PFSK-1 (cell line): ENCODE data around the gene PPP1CC. TPM values are rescaled to one million over a fixed set of nuclear protein-coding genes. Genes with fewer than 3 reads are reported as not detected.

Experiments
- FOXP2 ChIP-seq: optimal IDR thresholded peaks from 2 replicates; pipeline ENCODE3; 2011; ENCODE audit warnings: borderline replicate concordance, control low read depth, inconsistent platforms; ENCODE audit not compliant: insufficient read depth; ENCODE audit errors: extremely low read length, extremely low read depth
- POLR2AphosphoS5 ChIP-seq: IDR thresholded peaks from 2 replicates; pipeline ENCODE4 v1.6.1; 2012; ENCODE audit warnings: low read depth, mild to moderate bottlenecking, control low read depth, low read length, moderate library complexity
- SIN3A ChIP-seq: IDR thresholded peaks from 2 replicates; pipeline ENCODE4 v1.6.1; 2012; ENCODE audit warnings: mild to moderate bottlenecking, low read length, moderate library complexity, borderline replicate concordance; ENCODE audit not compliant: insufficient read depth
- TAF1 ChIP-seq: IDR thresholded peaks from 2 replicates; pipeline ENCODE4 v1.6.1; 2012; ENCODE audit warnings: low read length, control low read depth, borderline replicate concordance; ENCODE audit not compliant: insufficient read depth
- polyA plus RNA-seq: library from polyadenylated mRNA; unstranded; fragments of >200 nt; gene quantifications from one replicate; pipeline ENCODE4 v1.2.1, GENCODE V29; 2012; ENCODE audit warnings: low read depth, missing spikeins; ENCODE audit not compliant: insufficient read length
- TF ChIP-seq, protein P1 (sequence below), 2 experiments: IDR thresholded peaks; 2 replicates each; pipeline versions ENCODE4 v1.6.1 to v1.8.0; 2011 to 2012; ENCODE audit warnings: low read depth in 2 of 2, low read length in 2 of 2, control low read depth in 1 of 2, inconsistent platforms in 1 of 2, mild to moderate bottlenecking in 1 of 2, moderate library complexity in 1 of 2; ENCODE audit not compliant: insufficient read depth in 1 of 2

PPP1CC gene
- polyA plus RNA-seq = 463 TPM

DNA sequence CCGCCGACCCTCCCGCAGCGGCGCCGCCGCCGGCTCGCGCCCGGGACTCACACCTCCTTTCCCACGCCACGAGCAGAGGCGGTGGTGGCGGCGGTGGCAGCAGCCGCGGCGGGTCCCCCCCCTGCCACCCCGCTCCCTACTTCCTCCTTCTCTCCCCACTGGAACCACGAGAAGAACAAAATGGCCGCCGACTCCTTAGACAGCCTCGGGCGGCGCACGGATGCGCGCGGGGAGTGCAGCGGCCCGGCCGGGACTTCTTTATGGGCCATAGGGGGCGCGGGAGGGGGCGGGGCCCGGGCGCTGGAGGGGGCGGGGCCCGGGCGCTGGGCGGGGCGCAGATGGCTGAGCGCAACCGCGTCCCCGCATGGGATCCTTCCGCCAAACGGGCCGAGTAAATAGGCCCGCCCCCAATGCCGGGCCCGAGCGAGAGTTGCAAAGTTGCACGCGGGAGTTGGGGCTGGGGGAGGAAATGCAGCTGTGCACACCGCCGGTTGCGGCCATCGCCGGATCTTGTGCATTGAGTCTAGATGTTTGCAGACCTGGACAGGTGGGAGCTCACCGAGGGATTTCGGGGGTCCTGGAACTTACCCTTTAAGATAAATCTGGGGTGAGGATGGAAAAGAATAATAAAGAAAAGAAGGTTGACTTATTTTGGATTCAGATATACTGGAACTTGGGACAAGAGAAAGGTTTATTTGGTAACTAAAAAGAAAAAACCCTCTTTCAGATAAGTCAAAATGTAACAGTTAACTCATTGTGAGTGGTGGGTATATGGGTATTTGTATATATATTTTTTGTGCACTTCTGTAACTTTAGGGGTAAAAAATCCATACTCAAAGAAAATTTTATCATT lies at the start of gene PPP1CC:
PPP1CC (minus strand) TSS at position 174 of the 853 bp plus-strand sequence. CDS start 184 bp downstream, outside the sequence.
- TF ChIP-seq, protein P1, sequence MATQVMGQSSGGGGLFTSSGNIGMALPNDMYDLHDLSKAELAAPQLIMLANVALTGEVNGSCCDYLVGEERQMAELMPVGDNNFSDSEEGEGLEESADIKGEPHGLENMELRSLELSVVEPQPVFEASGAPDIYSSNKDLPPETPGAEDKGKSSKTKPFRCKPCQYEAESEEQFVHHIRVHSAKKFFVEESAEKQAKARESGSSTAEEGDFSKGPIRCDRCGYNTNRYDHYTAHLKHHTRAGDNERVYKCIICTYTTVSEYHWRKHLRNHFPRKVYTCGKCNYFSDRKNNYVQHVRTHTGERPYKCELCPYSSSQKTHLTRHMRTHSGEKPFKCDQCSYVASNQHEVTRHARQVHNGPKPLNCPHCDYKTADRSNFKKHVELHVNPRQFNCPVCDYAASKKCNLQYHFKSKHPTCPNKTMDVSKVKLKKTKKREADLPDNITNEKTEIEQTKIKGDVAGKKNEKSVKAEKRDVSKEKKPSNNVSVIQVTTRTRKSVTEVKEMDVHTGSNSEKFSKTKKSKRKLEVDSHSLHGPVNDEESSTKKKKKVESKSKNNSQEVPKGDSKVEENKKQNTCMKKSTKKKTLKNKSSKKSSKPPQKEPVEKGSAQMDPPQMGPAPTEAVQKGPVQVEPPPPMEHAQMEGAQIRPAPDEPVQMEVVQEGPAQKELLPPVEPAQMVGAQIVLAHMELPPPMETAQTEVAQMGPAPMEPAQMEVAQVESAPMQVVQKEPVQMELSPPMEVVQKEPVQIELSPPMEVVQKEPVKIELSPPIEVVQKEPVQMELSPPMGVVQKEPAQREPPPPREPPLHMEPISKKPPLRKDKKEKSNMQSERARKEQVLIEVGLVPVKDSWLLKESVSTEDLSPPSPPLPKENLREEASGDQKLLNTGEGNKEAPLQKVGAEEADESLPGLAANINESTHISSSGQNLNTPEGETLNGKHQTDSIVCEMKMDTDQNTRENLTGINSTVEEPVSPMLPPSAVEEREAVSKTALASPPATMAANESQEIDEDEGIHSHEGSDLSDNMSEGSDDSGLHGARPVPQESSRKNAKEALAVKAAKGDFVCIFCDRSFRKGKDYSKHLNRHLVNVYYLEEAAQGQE (IDR thresholded peaks at IDR 0.05; ENCODE audit: insufficient read depth in 1 of 2, low read depth in 2 of 2, low read length in 2 of 2) = peak in 1 of 2 experiments; percentile 46; a peak in 1 of 4 replicates
- TF ChIP-seq SIN3A (peak; percentile 75; the same call in 1 of the 2 replicates), FOXP2 (peak; percentile 96), TAF1 (peak; percentile 91), POLR2AphosphoS5 (peak; percentile 78)

DNA sequence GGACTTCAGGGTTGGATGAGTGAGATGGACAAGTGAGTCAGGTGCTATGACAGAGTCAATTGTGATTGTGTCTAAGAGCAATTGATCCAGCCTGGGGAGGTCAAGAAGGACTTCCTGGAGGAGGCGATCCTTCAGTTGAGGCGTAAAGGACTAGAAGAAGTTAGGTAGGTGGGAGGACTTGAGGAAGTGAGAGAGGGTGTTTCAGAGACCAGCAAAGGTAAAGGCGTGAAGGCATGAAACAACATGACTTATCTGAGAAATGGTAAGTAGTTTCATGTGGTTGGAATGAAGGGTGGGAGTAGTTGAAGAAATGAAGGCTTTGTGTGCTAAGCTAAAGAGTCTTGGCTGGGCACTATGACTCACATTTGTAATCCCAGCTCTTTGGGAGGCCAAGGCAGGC lies 48.9 kb upstream of the PPP1CC start:
- TF ChIP-seq TAF1 (no peak), POLR2AphosphoS5 (no peak), SIN3A (no peak), FOXP2 (no peak)
- TF ChIP-seq, protein P1 (IDR thresholded peaks at IDR 0.05; ENCODE audit: insufficient read depth in 1 of 2, low read depth in 2 of 2, low read length in 2 of 2) = no peak

DNA sequence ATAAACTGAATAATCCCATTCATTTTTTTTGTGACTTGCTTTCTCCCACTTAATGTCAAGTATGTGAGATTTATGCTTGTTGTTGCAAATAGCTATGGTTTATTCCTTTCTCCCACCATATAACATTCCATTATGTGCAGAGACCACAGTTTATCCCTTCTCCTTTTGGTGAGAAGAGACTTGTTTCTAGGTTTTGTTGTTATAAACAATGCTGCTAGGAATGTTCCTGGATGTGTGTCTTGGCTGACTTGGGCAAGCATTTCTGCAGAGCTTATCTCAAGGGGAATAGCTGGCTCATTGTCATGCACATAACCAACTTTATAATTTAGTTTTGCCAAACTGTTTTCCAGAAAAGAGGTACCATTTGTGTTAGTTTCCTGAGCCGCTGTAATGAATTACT lies 47.6 kb upstream of the PPP1CC start:
- TF ChIP-seq FOXP2 (no peak), POLR2AphosphoS5 (no peak), TAF1 (no peak), SIN3A (no peak)
- TF ChIP-seq, protein P1 (IDR thresholded peaks at IDR 0.05; ENCODE audit: insufficient read depth in 1 of 2, low read depth in 2 of 2, low read length in 2 of 2) = no peak

DNA sequence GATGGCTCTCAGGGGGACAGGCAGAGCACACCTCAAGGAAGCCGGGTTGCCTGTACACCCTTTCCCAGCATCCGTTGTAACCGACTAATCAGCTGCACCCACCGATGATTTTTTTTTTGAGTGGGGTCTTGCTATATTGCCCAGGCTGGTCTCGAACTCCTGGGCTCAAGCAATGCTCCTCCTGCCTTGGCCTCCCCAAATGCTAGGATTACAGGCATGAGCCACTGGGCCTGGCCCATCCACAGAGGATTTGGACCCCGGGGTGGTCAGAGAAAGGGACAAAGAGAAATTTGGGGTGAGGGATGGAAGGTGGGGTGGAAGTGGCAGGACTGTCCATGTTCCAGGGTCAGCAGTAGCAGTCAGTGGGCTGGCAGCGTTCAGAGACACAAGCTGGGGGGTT lies 43.3 kb upstream of the PPP1CC start:
- no peak for TF ChIP-seq TAF1
- TF ChIP-seq POLR2AphosphoS5 = no peak
- TF ChIP-seq FOXP2 = no peak
- TF ChIP-seq, protein P1 (IDR thresholded peaks at IDR 0.05; ENCODE audit: insufficient read depth in 1 of 2, low read depth in 2 of 2, low read length in 2 of 2) = no peak
- no peak for TF ChIP-seq SIN3A
